Endothelial cell of umbilical vein (primary cell): ENCODE measurements around the gene CREB3L2. TPM values are rescaled to one million over a fixed set of nuclear protein-coding genes. Genes with fewer than 3 reads are reported as not detected.

Source experiments
- BruUV-seq: library from RNA; stranded (reverse); fragments of 400-500 nt; replicated peaks from 2 replicates; lab custom pipeline; 2021; lab: Mats Ljungman, UMichigan
- CTCF ChIA-PET: fragments of 300-600, 350-600 bp; sonication (Branson Sonifier 250); formaldehyde crosslinking; loops from one replicate; lab custom pipeline; 2021; ENCODE audit warnings: antibody characterized with exemption, inconsistent platforms; lab: Charles Lee
- POLR2A ChIA-PET: fragments of 300-600, 350-600 bp; sonication (Branson Sonifier 250); formaldehyde crosslinking; loops from one replicate; lab custom pipeline; 2021; ENCODE audit warnings: antibody characterized with exemption, inconsistent platforms; lab: Charles Lee
- DNase-seq: peaks from one replicate; pipeline ENCODE4 v3.0.0-alpha.2; 2011; ENCODE audit warnings: low read depth, low spot score
- FAIRE-seq: peaks from 2 replicates; lab custom pipeline; 2011; peaks lifted over from hg19 to GRCh38; lab: Jason Lieb, UNC
- H2AFZ ChIP-seq: 2 replicates; pipeline ENCODE4 v1.6.0; 2012; ENCODE audit warnings: low read depth, low read length, control low read depth, inconsistent platforms
- H3K27ac ChIP-seq: 2 replicates; pipeline ENCODE4 v1.5.1; 2011; ENCODE audit warnings: low read depth, mild to moderate bottlenecking, control low read depth, low read length, moderate library complexity; ENCODE audit not compliant: insufficient read depth
- H3K27me3 ChIP-seq, 2 experiments: 2 replicates each; pipeline versions ENCODE4 v1.6.0 to v1.6.1; 2011; ENCODE audit warnings: low read length in 2 of 2, mixed read lengths in 1 of 2; ENCODE audit not compliant: control insufficient read depth in 2 of 2, insufficient read depth in 2 of 2
- H3K36me3 ChIP-seq, 2 experiments: 2 replicates in 1 of 2; 3 replicates in 1 of 2; pipeline ENCODE4 v1.5.1; 2011; ENCODE audit warnings: low read length in 2 of 2, mild to moderate bottlenecking in 1 of 2, moderate library complexity in 1 of 2; ENCODE audit not compliant: control insufficient read depth in 2 of 2, insufficient read depth in 2 of 2; ENCODE audit errors: extremely low read depth in 1 of 2
- H3K4me1 ChIP-seq: 3 replicates; pipeline ENCODE4 v1.5.1; 2011; ENCODE audit warnings: mild to moderate bottlenecking, low read length; ENCODE audit not compliant: control insufficient read depth, insufficient read depth; ENCODE audit errors: extremely low read depth
- H3K4me2 ChIP-seq: 2 replicates; pipeline ENCODE4 v1.6.1; 2011; ENCODE audit warnings: low read length, control low read depth, mixed read lengths; ENCODE audit not compliant: insufficient read depth
- H3K4me3 ChIP-seq, 3 experiments: fragments of 200-600 bp in 1 of 3; sonication (generic), shearing (Covaris generic) in 1 of 3; replicated peaks in 1 of 3; 2 replicates each; pipeline ENCODE4 v1.5.1; 2011 to 2016; ENCODE audit warnings: control low read depth in 3 of 3, low read length in 3 of 3, mild to moderate bottlenecking in 2 of 3, inconsistent platforms in 1 of 3, low read depth in 1 of 3, moderate library complexity in 1 of 3; ENCODE audit not compliant: insufficient read depth in 1 of 3
- H3K79me2 ChIP-seq: 2 replicates; pipeline ENCODE4 v1.6.0; 2012; ENCODE audit warnings: low read length, inconsistent platforms; ENCODE audit not compliant: control insufficient read depth, insufficient read depth
- H3K9ac ChIP-seq: replicated peaks from 2 replicates; pipeline ENCODE3; 2011; ENCODE audit warnings: low read length, control low read depth; ENCODE audit not compliant: insufficient read depth; ENCODE audit errors: extremely low read depth
- H3K9me1 ChIP-seq: replicated peaks from 3 replicates; pipeline ENCODE4 v1.6.0; 2011; ENCODE audit warnings: mild to moderate bottlenecking, low read length; ENCODE audit not compliant: control insufficient read depth, insufficient read depth; ENCODE audit errors: extremely low read depth
- H3K9me3 ChIP-seq: replicated peaks from 2 replicates; pipeline ENCODE4 v1.5.1; 2012; ENCODE audit warnings: low read length, inconsistent platforms; ENCODE audit not compliant: control insufficient read depth, insufficient read depth
- H4K20me1 ChIP-seq: replicated peaks from 2 replicates; pipeline ENCODE3; 2011; ENCODE audit warnings: mild to moderate bottlenecking, low read length; ENCODE audit not compliant: control insufficient read depth, insufficient read depth; ENCODE audit errors: extremely low read depth
- EZH2 ChIP-seq: IDR thresholded peaks from 2 replicates; pipeline ENCODE4 v1.6.1; 2012; ENCODE audit warnings: borderline replicate concordance, low read depth, mild to moderate bottlenecking, moderate library complexity, low read length, inconsistent platforms; ENCODE audit not compliant: severe bottlenecking
- FOS ChIP-seq: IDR thresholded peaks from 2 replicates; pipeline ENCODE4 v1.6.1; 2011; ENCODE audit warnings: mild to moderate bottlenecking, low read length, moderate library complexity, borderline replicate concordance; ENCODE audit not compliant: insufficient read depth
- GATA2 ChIP-seq: IDR thresholded peaks from 2 replicates; pipeline ENCODE4 v1.7.0; 2011; ENCODE audit warnings: low read depth, mild to moderate bottlenecking, moderate library complexity, mixed read lengths, low read length; ENCODE audit not compliant: insufficient read length, insufficient read depth
- JUN ChIP-seq: IDR thresholded peaks from 2 replicates; pipeline ENCODE4 v1.6.1; 2011; ENCODE audit warnings: borderline replicate concordance, low read depth; ENCODE audit not compliant: insufficient read length, insufficient read depth
- MYC ChIP-seq: IDR thresholded peaks from one replicate; pipeline ENCODE4 v1.6.1; 2011; ENCODE audit warnings: mild to moderate bottlenecking, low read depth, low read length
- POLR2A ChIP-seq: IDR thresholded peaks from 2 replicates; pipeline ENCODE4 v1.6.1; 2012; ENCODE audit warnings: low read depth, mild to moderate bottlenecking, control low read depth, low read length
- POLR2AphosphoS5 ChIP-seq: IDR thresholded peaks from 2 replicates; pipeline ENCODE4 v1.6.1; 2012; ENCODE audit warnings: low read depth, mild to moderate bottlenecking, control low read depth, low read length, moderate library complexity; ENCODE audit not compliant: insufficient read depth
- dilution Hi-C: fragments of 300-500 bp; cut with MboI; formaldehyde crosslinking; loops from one replicate; pipeline ENCODE4 v1.15.0; 2019; ENCODE audit warnings: low sequenced_read_pairs; ENCODE audit not compliant: extremely low pct_ligation_motif_present
- intact Hi-C: fragments of 100-400 bp; cut with micrococcal nuclease; formaldehyde crosslinking; loops from one replicate; pipeline ENCODE4 v1.10.0; 2022
- polyA plus RNA-seq, 4 experiments: library from polyadenylated mRNA; depleted of rRNA in 3 of 4; stranded (reverse) in 3 of 4; unstranded in 1 of 4; fragments of >200 nt; gene quantifications; 2 replicates each; pipeline versions ENCODE4 v1.2.1 to v1.2.3, GENCODE V29; 2011 to 2012; ENCODE audit warnings: missing spikeins in 1 of 4
- total RNA-seq: library from RNA; stranded (reverse); gene quantifications from 2 replicates; pipeline ENCODE4 v1.2.3, GENCODE V29; 2021
- TF ChIP-seq, protein P1 (sequence below), 2 donors: IDR thresholded peaks; 1 replicate in 1 of 2; 2 replicates in 1 of 2; pipeline ENCODE4 v1.5.1; 2011; ENCODE audit warnings: low read length in 2 of 2, mild to moderate bottlenecking in 2 of 2, moderate library complexity in 2 of 2, control low read depth in 1 of 2, inconsistent platforms in 1 of 2, low read depth in 1 of 2; ENCODE audit not compliant: insufficient read depth in 1 of 2; ENCODE audit errors: extremely low read depth in 1 of 2
- TF ChIP-seq, protein P2 (sequence below): IDR thresholded peaks from 2 replicates; pipeline ENCODE4 v1.6.1; 2011; ENCODE audit not compliant: insufficient read depth, insufficient read length

The CREB3L2 gene
- total and polyA plus RNA-seq, 2 donors (not counting 3 experiments of a cell fraction or from before 2014, with no cell fraction given), result 32.1 to 93.4 TPM

DNA sequence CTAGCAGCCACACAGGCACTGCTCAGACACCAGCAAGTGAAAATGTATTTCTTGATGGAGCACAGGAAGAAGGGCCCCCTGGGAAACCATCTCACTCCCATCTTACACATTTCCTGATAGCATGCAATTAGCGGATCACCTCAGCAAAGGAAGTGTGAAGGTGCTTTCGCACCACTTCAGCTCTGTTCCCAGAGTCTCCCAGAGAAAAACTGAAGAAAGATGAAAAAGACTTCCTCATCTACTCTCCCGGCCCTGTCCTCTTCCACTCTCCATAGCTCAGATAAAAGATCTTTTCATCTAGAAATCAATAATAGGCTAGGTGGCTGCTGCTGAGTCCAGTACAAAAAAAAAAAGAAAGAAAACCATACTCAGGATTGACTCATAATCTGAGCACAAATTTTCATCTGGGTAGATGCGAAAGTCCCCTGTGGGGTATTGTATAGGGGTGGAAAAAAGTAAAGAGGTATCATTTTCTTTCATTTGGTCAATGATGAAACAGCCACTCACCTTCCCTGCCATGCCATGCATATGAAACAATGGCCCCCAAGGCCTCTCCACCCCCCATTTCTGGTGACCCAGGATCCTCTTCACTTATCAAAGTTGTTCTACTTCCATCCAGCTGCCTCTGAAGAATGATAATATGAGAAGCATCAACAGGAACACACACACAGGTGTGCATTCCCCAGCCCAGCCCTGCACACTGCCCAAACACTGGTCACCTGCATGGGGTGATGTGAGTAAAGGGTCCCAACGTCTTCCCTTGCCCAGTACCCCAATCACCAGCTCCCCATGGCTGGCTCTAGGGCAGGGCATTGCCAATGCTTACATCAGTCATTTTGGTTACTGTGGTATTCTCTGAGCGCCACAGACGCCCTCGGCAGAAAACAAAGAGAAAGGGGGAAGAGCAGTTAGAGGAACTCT, 106.3 kb downstream of the CREB3L2 start:
- intact Hi-C loops (no loop called here), dilution Hi-C loops (no loop called here)
- peaks cover 18 to 22% of the 10 kb centered on the region in 2 experiments for H3K36me3 ChIP-seq
- no peak overlapping the region for H3K27ac ChIP-seq
- peaks cover 2% of the 10 kb centered on the region for H3K4me1 ChIP-seq
- DNase-seq (no peak), FAIRE-seq (no peak)
- no peaks in the 10 kb centered on the region for H3K79me2 ChIP-seq
- CTCF ChIA-PET, result interaction anchor here (0.6 to 3.2 kb wide), 6 partner anchors 9 to 244 kb away, joined by 3 to 17 read pairs (median 6); no protein-coding TSS in a partner anchor
- no TSS peak for BruUV-seq
- no peaks in the 10 kb centered on the region for H3K9me1 ChIP-seq
- H3K4me2 ChIP-seq, result no peak overlapping the region
- TF ChIP-seq POLR2AphosphoS5 (no peak), MYC (no peak), FOS (no peak), EZH2 (no peak), POLR2A (no peak), GATA2 (no peak), JUN (no peak)
- TF ChIP-seq, protein P1, sequence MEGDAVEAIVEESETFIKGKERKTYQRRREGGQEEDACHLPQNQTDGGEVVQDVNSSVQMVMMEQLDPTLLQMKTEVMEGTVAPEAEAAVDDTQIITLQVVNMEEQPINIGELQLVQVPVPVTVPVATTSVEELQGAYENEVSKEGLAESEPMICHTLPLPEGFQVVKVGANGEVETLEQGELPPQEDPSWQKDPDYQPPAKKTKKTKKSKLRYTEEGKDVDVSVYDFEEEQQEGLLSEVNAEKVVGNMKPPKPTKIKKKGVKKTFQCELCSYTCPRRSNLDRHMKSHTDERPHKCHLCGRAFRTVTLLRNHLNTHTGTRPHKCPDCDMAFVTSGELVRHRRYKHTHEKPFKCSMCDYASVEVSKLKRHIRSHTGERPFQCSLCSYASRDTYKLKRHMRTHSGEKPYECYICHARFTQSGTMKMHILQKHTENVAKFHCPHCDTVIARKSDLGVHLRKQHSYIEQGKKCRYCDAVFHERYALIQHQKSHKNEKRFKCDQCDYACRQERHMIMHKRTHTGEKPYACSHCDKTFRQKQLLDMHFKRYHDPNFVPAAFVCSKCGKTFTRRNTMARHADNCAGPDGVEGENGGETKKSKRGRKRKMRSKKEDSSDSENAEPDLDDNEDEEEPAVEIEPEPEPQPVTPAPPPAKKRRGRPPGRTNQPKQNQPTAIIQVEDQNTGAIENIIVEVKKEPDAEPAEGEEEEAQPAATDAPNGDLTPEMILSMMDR (IDR thresholded peaks at IDR 0.05; ENCODE audit: extremely low read depth in 1 of 2, insufficient read depth in 1 of 2, low read depth in 1 of 2, low read length in 2 of 2), result no peak
- TF ChIP-seq, protein P2, sequence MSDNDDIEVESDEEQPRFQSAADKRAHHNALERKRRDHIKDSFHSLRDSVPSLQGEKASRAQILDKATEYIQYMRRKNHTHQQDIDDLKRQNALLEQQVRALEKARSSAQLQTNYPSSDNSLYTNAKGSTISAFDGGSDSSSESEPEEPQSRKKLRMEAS, result no peak
- no peak overlapping the region for H2AFZ ChIP-seq
- POLR2A ChIA-PET, result no interaction called here
- H4K20me1 ChIP-seq, result no peaks in the 10 kb centered on the region
- H3K27me3 ChIP-seq, result no peaks in the 10 kb centered on the region
- H3K9ac ChIP-seq, result no peak overlapping the region
- no peak overlapping the region for H3K4me3 ChIP-seq
- no peaks in the 10 kb centered on the region for H3K9me3 ChIP-seq
